GM18508 (cell line): Measurements from ENCODE around the gene TXNRD2.

ENCODE experiments used
- ATAC-seq: cut with Tn5 transposase; IDR thresholded peaks from one replicate; pipeline ENCODE4 v1.9.1; 2021; ENCODE audit warnings: moderate number of reproducible peaks; ENCODE audit not compliant: insufficient read depth, unreplicated experiment

TXNRD2 gene

GRCh38 chr22:19871023-19871844 is 70.4 kb downstream of the TXNRD2 start:
- ATAC-seq, result no peak

DNA sequence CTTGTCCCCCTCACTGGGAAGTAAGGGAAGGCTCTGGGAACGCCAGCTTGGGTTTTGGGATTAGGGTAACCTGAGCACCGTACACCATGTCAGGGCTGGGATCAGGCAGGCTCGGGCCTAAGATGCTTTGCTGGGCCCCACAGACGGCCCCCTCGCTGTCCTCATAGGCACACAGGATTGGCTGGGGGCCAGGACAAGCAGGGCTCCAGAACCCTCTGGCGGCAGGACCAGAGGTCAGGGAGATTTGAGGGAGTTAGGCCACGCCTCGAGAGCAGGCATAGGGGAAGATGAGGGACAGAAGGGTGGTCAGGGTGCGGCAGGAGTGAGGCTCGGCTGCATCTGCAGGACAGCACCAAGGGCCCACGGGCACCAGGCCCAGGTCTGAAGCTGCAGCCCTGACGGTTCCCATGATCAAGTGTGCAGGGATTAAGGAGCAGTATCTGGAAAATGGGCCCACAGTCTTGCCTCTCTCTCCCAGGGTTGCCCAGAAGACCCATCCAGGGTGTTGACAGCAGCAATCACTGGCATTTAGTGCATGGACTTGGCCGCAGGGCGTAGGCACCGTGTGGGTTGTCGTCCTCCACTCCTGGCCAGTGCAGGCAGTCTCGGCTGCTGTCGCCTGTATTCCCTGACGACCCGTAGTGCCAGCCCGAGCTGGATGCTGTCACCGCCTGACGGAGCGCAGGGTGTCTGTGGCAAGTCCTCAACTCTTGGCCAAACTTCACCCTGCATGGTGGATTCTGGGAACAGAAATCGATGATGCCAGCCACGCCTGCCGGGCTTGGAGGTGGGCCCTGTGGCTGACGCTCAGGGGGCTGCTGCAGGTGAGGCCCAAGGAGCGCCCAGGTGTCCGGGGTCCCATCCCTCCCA is 71.2 kb downstream of the TXNRD2 start:
- no peak for ATAC-seq

- ATAC-seq, result no peak
Measured at GRCh38 chr22:19869497-19870152, 72.0 kb downstream of the TXNRD2 start.

GRCh38 chr22:19868773-19869471 is 72.7 kb downstream of the TXNRD2 start:
- no peak for ATAC-seq

- ATAC-seq, result no peak
Measured at GRCh38 chr22:19868333-19868732, 73.3 kb downstream of the TXNRD2 start.

- no peak for ATAC-seq
Measured at GRCh38 chr22:19867617-19868016, 74.0 kb downstream of the TXNRD2 start.

DNA sequence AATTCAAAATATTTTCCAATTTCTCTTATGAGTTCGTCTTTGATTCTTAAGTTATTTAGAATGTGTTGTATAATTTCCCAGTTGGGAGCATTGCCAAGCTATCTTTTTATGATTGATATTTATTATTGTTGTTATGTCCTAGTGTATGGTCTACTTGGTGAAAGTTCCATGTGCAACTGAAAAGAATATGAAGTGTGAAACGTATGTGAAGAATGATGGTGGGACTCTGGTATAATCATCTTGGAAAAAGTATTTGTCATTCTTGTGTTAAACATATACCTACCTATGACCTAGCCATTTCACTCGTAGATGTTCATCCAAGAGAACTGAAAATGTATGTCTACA is 75.0 kb downstream of the TXNRD2 start:
- ATAC-seq, result no peak

- no peak for ATAC-seq
Measured at GRCh38 chr22:19865141-19865829, 76.3 kb downstream of the TXNRD2 start.

DNA sequence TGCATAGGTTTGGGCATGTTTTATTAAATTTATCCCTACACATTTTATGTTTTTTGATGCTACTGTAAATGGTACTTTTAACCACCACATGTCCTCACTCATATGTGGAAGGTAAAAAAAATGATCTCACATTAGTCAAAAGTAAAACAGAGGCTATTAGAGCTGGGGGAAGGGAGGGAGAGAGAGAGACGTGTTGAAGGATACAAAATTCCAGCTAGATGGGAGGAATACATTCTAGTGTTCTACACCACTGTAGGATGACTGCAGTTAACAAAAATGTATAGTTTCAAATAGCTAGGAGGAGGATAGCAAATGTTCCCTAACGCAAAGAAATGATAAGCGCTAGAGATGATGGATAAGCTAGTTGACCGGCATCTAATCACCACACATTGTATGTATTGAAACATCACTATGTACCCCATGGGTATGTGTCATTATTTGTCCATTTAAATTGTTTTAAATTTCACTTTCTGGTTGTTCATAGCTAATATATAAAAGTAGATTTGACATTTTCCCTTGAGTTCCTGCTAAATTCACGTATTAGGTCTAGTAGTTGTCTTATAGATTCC is 77.0 kb downstream of the TXNRD2 start:
- no peak for ATAC-seq

- ATAC-seq, result no peak
Measured at GRCh38 chr22:19863571-19863970, 78.0 kb downstream of the TXNRD2 start.

- ATAC-seq, result no peak
Measured at GRCh38 chr22:19862619-19863246, 78.9 kb downstream of the TXNRD2 start.

- no peak for ATAC-seq
Measured at GRCh38 chr22:19859861-19860510, 81.6 kb downstream of the TXNRD2 start.

- ATAC-seq, result no peak
Measured at GRCh38 chr22:19857382-19857781, 84.2 kb downstream of the TXNRD2 start.

DNA sequence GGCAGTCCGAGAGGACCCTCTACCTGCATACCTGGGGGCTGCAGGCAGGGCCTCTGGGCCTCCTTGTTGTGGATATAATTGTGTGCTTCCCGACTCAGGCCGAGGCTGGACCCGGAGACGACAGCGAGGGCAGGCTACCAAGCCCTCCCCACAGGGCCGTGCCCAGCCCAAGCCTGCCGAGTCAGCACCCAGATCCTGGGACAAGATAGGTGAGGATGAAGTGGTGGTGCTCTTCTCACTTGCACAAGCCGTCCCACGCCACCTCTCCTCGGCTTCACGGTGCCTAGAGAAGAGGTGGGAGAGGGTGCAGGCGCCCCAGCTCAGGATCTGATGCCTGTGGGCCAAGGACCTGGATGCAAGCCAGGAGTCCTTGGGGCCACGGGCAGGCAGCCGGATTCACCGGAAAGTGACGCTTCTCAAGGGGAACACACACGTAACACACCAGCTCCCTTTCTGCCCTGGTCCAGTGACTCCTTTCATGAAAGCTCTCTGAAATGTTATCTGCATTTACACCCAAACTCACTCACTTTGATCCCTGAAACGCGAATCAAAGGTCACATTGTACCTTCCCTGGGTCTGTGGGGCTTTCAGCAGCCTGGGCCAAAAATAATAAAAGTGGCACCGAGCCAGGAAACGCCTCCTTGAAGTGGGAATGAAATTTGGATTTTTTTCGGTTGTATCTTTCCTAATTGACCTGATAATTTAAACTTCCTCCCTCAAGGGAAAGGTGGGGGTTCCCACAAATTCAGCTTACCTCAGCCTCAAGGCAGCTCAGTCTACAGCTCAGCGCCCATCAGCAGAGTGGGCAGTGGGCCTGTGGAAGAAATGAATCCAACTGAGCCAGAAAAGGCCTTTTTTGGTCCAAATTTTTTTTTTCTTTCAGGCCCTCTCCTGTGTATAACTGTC is 85.9 kb downstream of the TXNRD2 start:
- ATAC-seq, result no peak

GRCh38 chr22:19854778-19855503 is 86.7 kb downstream of the TXNRD2 start, which contains the start of the genes GNB1L and RTL10:
Gene GNB1L, minus strand, starts transcription at chr22:19854874. Its CDS starts 33,519 bp downstream, at chr22:19821355.
Gene RTL10, minus strand, starts transcription at chr22:19854874. Its CDS starts 2,613 bp downstream, at chr22:19852261.
- ATAC-seq, result peak; percentile 57

DNA sequence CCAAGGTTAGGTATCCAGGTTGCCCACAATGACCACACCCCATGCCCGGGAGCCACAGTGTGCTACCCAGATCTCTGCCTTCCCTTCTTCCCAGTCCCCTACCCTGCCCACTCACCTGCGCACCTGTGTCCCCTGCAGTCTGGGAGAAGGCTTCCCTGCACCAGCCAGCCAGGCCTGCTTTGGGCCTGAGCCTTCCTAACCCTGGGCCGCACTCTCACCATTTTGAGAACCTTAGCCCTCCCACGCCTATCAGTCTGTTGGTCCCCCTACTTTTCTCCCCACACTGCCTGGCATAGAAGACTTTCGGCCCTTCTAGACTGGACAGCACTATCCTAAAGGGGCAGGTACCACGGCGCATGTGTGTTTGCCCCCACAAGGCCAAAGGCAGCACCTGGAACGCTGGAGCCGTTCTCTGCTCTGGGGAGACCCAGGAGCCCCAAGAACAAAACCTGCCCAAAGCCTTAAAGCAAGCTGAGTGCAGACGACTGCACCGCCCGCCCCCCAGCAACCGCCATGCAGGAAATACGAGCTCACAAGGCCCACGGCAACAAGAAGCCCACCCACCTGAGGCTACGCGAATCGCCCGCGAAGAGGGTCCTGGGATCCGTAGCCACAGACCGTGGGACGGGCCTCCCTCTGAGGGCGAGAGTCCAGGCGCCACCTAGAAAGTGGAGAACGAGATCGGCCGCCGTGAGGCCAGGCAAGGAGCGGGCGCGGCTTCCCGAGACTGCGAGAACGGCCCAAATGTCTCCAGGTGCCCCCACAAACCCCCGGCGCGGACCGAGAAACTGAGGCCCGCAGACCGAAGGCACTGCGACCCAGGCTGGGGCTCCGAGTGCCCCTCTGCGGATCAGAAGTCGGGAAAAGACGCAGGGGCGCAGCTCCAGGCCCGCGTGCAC is 87.5 kb downstream of the TXNRD2 start:
- ATAC-seq, result peak; percentile 7
